ENCODE data around the gene GPR84.

DNA sequence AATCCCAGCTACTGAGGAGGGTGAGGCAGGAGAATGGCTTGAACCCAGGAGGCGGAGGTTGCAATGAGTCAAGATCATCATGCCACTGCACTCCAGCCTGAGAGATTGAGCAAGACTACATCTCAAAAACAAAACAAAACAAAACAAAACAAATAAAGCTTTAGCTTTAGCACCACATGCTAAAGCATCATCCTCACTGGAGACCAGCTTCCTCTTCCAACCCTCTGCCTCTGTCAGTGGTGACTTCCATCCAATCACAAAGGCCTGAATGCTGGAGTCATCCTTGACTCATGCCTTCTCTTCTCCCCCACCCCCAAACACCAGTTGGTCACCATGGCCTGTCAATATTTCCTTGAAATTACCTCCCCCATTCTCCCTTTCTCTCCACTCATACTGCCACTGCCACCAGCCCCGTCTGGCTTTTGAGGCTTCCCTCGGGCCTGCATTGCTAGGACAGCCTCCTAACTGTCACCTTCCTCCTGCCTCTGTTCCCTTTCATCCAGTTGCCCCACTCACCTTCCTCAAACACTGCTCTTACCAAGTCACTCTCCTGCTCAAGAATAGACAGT is 18.8 kb upstream of the GPR84 start:
- TF ChIP-seq, protein P1, sequence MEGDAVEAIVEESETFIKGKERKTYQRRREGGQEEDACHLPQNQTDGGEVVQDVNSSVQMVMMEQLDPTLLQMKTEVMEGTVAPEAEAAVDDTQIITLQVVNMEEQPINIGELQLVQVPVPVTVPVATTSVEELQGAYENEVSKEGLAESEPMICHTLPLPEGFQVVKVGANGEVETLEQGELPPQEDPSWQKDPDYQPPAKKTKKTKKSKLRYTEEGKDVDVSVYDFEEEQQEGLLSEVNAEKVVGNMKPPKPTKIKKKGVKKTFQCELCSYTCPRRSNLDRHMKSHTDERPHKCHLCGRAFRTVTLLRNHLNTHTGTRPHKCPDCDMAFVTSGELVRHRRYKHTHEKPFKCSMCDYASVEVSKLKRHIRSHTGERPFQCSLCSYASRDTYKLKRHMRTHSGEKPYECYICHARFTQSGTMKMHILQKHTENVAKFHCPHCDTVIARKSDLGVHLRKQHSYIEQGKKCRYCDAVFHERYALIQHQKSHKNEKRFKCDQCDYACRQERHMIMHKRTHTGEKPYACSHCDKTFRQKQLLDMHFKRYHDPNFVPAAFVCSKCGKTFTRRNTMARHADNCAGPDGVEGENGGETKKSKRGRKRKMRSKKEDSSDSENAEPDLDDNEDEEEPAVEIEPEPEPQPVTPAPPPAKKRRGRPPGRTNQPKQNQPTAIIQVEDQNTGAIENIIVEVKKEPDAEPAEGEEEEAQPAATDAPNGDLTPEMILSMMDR (IDR thresholded peaks at IDR 0.05; ENCODE audit: borderline replicate concordance, extremely low read depth, low read length, poor library complexity, severe bottlenecking) = no peak
- no peak for TF ChIP-seq EZH2 (IDR thresholded peaks at IDR 0.05; ENCODE audit: borderline replicate concordance, low read depth, low read length, severe bottlenecking)

Measured in DND-41 (cell line).